ENCODE measurements around the gene MCUB. TPM values are rescaled to one million over a fixed set of nuclear protein-coding genes. Genes with fewer than 3 reads are reported as not detected.

MCUB gene
- total and polyA plus RNA-seq, 4 donors: 1.3 to 4.9 (median 1.9) TPM

DNA sequence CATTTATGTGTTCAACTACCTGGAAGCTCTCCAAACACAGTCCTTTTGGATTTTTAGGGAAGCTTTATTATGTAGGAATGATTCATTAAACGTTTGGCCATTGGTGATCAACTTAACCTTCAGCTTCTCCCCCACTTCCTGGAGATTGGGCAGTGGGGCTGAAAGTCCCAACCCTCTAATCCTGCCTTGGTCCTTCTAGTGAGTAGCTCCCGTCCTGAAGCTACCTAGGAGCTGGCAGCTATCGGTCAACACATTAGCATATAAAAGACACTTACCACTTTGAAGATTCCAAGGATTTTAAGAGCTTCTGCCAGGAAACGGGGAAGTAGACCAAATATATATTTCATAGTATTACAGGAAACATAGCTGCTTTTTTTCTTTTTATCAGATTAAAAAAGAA is 69.7 kb downstream of the MCUB start:
- no peak for TF ChIP-seq JUND (IDR thresholded peaks at IDR 0.05)
- TF ChIP-seq, protein P1, sequence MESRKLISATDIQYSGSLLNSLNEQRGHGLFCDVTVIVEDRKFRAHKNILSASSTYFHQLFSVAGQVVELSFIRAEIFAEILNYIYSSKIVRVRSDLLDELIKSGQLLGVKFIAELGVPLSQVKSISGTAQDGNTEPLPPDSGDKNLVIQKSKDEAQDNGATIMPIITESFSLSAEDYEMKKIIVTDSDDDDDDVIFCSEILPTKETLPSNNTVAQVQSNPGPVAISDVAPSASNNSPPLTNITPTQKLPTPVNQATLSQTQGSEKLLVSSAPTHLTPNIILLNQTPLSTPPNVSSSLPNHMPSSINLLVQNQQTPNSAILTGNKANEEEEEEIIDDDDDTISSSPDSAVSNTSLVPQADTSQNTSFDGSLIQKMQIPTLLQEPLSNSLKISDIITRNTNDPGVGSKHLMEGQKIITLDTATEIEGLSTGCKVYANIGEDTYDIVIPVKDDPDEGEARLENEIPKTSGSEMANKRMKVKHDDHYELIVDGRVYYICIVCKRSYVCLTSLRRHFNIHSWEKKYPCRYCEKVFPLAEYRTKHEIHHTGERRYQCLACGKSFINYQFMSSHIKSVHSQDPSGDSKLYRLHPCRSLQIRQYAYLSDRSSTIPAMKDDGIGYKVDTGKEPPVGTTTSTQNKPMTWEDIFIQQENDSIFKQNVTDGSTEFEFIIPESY (IDR thresholded peaks at IDR 0.05): no peak
- TF ChIP-seq, protein P2, sequence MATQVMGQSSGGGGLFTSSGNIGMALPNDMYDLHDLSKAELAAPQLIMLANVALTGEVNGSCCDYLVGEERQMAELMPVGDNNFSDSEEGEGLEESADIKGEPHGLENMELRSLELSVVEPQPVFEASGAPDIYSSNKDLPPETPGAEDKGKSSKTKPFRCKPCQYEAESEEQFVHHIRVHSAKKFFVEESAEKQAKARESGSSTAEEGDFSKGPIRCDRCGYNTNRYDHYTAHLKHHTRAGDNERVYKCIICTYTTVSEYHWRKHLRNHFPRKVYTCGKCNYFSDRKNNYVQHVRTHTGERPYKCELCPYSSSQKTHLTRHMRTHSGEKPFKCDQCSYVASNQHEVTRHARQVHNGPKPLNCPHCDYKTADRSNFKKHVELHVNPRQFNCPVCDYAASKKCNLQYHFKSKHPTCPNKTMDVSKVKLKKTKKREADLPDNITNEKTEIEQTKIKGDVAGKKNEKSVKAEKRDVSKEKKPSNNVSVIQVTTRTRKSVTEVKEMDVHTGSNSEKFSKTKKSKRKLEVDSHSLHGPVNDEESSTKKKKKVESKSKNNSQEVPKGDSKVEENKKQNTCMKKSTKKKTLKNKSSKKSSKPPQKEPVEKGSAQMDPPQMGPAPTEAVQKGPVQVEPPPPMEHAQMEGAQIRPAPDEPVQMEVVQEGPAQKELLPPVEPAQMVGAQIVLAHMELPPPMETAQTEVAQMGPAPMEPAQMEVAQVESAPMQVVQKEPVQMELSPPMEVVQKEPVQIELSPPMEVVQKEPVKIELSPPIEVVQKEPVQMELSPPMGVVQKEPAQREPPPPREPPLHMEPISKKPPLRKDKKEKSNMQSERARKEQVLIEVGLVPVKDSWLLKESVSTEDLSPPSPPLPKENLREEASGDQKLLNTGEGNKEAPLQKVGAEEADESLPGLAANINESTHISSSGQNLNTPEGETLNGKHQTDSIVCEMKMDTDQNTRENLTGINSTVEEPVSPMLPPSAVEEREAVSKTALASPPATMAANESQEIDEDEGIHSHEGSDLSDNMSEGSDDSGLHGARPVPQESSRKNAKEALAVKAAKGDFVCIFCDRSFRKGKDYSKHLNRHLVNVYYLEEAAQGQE (IDR thresholded peaks at IDR 0.05): no peak
- no peak for TF ChIP-seq HNF4A (conservative IDR thresholded peaks at IDR 0.05)
- no peak for TF ChIP-seq GABPA (IDR thresholded peaks at IDR 0.05 in 1 of 2, conservative IDR thresholded peaks at IDR 0.05 in 1 of 2)
- TF ChIP-seq RAD21 (IDR thresholded peaks at IDR 0.05): no peak
- TF ChIP-seq FOXA1 (IDR thresholded peaks at IDR 0.05): no peak
- TF ChIP-seq SP1 (IDR thresholded peaks at IDR 0.05): no peak
- TF ChIP-seq HNF4G (IDR thresholded peaks at IDR 0.05): no peak
- TF ChIP-seq YY1 (IDR thresholded peaks at IDR 0.05): no peak
- no peak for TF ChIP-seq EGR1 (IDR thresholded peaks at IDR 0.05; ENCODE audit: low read depth in 2 of 2)
- TF ChIP-seq, protein P3, sequence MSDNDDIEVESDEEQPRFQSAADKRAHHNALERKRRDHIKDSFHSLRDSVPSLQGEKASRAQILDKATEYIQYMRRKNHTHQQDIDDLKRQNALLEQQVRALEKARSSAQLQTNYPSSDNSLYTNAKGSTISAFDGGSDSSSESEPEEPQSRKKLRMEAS (IDR thresholded peaks at IDR 0.05): no peak
- TF ChIP-seq, protein P4, sequence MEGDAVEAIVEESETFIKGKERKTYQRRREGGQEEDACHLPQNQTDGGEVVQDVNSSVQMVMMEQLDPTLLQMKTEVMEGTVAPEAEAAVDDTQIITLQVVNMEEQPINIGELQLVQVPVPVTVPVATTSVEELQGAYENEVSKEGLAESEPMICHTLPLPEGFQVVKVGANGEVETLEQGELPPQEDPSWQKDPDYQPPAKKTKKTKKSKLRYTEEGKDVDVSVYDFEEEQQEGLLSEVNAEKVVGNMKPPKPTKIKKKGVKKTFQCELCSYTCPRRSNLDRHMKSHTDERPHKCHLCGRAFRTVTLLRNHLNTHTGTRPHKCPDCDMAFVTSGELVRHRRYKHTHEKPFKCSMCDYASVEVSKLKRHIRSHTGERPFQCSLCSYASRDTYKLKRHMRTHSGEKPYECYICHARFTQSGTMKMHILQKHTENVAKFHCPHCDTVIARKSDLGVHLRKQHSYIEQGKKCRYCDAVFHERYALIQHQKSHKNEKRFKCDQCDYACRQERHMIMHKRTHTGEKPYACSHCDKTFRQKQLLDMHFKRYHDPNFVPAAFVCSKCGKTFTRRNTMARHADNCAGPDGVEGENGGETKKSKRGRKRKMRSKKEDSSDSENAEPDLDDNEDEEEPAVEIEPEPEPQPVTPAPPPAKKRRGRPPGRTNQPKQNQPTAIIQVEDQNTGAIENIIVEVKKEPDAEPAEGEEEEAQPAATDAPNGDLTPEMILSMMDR (IDR thresholded peaks at IDR 0.05; ENCODE audit: low read depth, low read length, missing input control): no peak
- TF ChIP-seq, protein P5, sequence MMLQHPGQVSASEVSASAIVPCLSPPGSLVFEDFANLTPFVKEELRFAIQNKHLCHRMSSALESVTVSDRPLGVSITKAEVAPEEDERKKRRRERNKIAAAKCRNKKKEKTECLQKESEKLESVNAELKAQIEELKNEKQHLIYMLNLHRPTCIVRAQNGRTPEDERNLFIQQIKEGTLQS (IDR thresholded peaks at IDR 0.05): no peak
- no peak for TF ChIP-seq TAF1 (conservative IDR thresholded peaks at IDR 0.05)
- TF ChIP-seq FOXA2 (IDR thresholded peaks at IDR 0.05): no peak
- TF ChIP-seq RXRA (IDR thresholded peaks at IDR 0.05): no peak
- TF ChIP-seq NR2F2 (IDR thresholded peaks at IDR 0.05): no peak
- no peaks in the 10 kb centered on the region for H3K4me1 ChIP-seq (ENCODE audit: control insufficient read depth in 4 of 4, insufficient read depth in 4 of 4, low read length in 3 of 4)
- H3K9me3 ChIP-seq (ENCODE audit: control insufficient read depth in 4 of 4, low read length in 3 of 4): no peaks in the 10 kb centered on the region
- H3K27me3 ChIP-seq (ENCODE audit: control insufficient read depth in 4 of 4, insufficient read depth in 4 of 4, low read length in 3 of 4): no peaks in the 10 kb centered on the region
- DNase-seq (ENCODE audit: low spot score): no peak
- 53% methylated on average over 4 of the region's 4 CpGs for WGBS
- no peak overlapping the region for H3K4me3 ChIP-seq (ENCODE audit: low read depth in 1 of 3, low read length in 3 of 3)
- no peak overlapping the region for H3K9ac ChIP-seq (ENCODE audit: low read depth in 1 of 2, low read length in 2 of 2)
- H3K36me3 ChIP-seq (ENCODE audit: control insufficient read depth in 4 of 4, insufficient read depth in 3 of 4, low read depth in 1 of 4, low read length in 3 of 4): no peaks in the 10 kb centered on the region
- H3K27ac ChIP-seq (ENCODE audit: low read depth in 1 of 2, low read length in 2 of 2): no peak overlapping the region
